GM19240 (cell line): ENCODE measurements around the gene PFKFB4.
"Not testable (repeated sequence)": the region's sequence is repeated elsewhere in the genome, so short reads cannot be mapped to it uniquely, and the experiment has no call there.

Experiments
- DNase-seq: peaks from one replicate; pipeline ENCODE4 v3.0.0; 2011; ENCODE audit warnings: low spot score; ENCODE audit not compliant: insufficient read length

PFKFB4 gene

DNA sequence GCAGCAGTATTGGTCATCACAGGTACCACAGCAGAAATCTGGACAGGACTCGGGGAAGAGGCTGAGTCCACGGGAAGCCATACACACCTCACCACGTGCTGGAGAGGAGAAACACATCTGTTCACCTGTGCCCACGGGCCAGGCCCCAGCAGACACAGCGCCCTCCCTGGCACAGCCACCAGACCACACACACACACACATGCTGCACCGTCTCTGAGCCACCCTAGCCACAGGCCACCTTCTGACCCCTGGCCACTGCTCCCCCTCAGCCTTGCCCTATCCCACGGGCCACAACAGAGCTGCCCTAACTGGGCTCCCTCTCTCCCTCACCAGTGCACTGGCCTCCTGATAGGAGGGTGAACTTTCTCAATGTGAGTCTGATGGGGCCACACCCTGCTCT, 55.4 kb downstream of the PFKFB4 start:
- no peak for DNase-seq

DNA sequence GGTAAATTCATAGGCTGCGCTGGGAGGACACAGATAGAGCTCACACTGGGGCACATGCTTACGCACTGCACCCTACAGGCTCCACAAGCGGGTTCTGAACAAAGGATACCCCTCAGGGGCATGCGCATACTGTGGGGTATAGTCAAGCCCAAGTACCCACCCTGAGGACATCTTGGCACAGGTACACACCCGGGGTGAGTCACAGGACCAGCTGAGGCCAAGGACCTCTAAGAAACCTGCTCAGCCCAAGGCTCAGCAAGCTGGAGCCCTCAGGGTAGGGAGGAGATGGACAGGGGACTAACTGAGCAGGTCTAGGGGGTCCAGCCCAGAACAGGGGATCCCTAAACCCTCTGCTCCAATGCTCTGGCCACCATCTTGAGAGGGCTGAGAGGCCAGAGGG, 55.9 kb downstream of the PFKFB4 start:
- DNase-seq, result no peak

DNA sequence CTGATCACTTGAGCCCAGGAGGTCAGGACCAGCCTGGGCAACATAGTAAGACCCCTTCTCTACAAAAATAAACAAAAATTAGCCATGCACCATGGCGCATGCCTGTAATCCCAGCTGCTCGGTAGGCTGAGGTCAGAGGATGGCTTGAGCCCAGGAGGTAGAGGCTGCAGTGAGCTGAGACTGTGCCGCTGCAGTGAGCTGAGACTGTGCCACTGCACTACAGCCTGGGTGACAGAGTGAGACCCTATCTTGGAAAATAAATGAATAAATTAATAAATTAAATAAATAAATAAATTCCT, 63.5 kb downstream of the PFKFB4 start:
- DNase-seq, result no peak

DNA sequence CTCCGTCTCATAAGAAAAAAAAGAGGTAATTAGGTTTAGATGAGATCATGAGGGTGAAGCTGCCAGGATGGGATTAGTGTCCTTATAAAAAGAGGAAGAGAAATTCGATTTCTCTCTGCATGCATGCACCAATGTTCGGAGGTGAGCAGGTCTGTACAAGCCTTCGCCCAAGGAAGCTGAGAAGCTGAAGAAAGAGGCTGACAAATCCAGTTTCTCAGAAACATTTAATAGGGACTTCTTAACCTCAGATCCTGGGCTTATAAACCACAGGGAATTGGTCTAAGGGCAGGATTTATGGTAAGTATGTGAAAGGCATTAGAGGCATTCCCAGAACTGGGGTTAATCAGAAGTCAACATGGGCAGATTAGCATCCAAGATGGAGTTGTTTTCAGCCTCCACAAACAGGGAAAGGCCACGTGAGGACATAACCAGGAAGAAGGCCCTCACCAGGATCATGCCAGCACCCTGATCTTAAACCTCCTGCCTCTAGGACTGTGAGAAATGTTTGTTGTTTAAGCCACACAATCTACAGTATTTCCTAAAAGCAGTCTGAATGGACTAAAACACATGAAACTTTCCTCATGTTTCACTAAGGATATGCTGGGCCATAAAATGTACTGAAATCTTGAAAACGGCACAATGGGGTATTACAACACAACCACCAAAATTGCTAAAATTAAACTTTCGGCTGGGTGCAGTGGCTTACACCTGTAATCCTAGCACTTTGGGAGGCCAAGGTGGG, 64.0 kb downstream of the PFKFB4 start:
- DNase-seq, result no peak

DNA sequence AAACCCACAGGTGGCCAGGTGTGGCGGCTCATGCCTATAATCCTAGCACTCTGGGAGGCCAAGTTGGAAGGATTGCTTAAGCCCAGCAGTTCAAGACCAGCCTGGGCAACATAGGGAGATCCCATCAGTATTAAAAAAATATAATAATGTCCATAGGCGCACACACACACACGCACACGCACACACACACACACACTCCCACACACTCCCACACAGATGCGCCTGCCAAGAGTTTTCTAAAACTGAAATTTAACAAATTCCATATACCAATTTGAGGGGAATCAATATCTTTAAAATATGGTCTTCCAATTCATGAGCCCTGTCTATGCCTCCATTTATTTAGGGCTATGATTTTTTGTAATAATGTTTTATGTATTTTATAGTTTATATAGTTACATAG, 69.7 kb downstream of the PFKFB4 start:
- no peak for DNase-seq

DNA sequence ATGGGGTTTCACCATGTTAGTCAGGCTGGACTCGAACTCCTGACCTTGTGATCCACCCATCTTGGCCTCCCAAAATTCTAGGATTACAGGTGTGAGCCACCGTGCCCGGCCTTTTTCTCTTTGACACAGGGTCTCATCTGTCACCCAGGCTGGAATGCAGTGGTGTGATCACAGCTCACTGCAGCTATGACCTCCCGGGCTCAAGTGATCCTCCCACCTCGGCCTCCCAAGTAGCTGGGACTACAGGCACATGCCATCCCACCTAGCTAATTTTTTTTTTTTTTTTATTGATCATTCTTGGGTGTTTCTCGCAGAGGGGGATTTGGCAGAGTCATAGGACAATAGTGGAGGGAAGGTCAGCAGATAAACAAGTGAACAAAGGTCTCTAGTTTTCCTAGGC, 73.8 kb downstream of the PFKFB4 start:
- DNase-seq, result not testable (repeated sequence)

DNA sequence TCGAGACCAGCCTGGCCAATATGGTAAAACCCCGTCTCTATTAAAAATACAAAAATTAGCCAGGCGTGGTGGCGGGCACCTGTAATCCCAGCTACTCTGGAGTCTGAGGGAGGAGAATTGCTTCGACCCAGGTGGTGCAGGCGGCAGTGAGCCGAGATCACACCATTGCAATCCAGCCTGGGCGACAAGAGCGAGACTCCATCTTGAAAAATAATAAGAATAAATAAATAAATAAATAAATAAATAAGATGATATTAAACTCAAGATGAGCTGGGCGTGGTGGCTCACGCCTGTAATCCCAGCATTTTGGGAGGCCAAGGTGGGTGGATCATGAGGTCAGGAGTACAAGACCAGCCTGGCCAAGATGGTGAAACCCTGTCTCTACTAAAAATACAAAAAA, 75.7 kb downstream of the PFKFB4 start:
- not testable (repeated sequence) for DNase-seq

DNA sequence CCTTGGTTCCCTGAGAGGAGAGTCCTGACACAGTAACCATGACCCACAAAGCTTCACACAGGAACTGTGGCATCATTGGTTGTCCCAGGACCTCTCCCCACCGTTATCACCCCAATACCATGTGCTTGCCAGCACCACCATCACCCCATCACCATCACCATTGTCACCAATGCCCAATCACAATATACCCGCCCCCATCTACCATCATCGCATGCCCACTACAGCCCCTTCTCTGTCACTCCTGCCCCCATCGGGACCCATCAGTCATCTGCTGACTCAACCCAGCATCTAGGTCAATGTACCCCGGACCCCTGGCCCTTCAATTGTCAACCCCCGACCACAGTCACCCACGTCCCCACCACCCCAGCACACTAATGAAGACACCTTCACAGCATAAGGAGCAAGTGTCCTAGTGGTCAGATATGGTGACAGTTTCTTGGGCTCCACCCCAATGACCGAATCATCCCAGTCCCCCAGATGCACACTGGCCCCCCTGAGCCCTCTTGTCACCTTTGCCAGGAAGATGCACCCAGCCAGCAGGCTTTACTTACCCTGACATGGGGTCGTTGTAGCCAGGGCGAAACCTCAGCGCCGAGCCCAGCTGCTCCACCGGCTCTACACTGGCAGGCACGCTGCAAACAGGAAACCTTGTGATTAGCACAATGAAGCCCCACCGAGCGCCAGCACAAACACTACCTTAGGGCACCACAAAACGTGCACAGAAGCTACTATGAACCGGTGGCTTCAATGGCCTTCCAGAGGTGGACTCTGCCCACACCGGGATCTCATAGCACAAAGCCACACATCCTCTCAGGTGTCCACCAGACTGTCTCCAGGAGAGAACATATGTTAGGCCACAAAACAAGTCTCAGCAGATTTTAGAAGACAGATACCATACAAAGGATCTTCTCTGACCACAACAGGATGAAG, 77.7 kb downstream of the PFKFB4 start:
- no peak for DNase-seq

DNA sequence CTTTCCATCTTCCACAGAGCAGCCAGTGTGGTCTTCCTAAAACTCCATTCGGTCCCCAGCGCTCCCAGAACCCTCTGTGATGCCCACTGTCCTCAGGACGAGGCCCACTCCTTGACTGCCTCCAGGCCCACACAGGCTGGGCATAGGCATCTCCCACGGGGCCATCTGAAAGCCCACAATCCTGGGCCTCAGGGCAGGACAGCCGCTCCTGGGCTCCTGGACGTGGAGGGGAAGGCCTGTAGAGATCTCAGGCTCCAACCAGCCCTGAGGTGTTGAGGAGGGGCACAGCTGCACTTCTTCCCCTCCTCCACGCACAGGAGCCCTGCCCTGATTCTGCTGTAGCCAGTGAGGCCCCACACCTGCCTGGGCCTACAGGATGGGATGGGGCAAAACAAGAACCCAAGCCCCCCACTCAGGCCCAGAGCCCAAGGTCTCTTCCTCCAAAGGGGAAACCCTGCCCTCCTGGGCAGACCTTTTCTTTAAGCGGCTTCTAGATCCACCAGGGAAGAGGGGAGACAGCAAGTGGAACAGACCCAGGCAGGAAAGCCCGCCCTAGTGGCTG, 78.6 kb downstream of the PFKFB4 start:
- DNase-seq, result no peak

DNA sequence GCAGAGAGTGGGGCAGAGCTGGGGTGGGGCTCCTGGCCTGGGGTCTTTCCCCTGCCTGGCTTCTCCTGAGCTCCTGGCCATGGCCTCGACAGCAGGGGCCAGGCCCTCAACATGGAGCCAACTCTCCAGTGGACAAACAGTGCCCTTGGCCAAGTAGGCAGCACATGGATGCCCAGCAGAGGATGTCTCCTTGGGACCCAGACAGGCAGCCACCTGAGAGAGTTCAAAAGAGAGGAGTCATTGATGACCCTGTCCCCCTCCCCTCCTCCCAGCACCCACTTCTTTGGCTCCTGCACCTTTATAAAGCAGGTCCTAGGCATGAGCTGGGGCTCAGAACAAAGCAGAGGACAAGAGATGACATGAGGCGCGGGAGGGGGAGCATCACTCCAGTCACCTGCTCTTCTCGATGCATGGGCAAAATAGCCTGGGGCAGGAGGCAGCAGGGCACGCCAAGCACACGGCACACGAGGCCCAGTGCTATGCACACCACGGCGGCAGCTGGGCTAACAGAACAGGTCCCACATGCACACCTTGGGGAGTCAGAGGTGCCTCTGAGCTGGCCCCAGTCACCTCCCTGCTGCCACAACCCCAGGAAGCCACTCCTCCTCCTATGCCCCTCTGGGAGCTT, 80.1 kb downstream of the PFKFB4 start:
- DNase-seq, result no peak

DNA sequence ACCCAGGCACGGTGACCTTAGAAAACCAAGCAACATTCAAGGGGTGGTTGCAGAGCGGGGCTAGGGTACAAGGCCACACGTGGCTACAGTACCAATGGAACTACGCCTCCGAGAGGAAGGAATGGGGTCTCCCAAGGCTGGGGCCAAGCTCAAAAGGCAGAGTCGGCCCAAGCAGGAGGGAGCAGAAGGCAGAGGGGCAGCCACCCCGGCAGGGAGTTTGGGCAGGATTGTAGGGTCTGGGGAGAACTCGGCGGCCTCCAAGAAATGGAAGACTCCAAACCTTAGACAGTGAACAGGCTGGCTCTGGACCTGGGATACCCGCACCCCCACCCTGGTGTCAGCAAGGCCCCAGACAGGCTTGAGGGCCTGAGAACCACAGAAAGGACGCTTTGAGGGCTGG, 81.4 kb downstream of the PFKFB4 start:
- DNase-seq, result no peak

DNA sequence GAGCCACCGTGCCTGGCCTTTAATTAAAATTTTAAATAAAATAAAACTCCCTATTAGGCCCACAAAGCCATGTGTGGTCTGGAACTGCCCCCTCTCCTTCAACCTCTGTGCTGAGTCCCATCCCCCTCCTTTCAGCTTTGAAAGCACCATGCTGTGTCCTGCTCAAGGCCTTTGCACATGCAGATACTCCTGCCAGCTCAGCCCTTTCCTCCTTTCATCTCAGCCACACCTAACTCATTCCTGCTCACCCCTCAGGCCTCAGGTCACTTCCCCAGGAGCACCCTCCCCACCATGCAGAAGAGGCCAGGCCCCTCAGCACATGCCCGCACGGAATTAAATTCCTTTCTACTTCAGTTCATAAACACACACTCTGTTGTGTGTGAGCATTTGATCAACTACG, 82.0 kb downstream of the PFKFB4 start:
- DNase-seq, result no peak

DNA sequence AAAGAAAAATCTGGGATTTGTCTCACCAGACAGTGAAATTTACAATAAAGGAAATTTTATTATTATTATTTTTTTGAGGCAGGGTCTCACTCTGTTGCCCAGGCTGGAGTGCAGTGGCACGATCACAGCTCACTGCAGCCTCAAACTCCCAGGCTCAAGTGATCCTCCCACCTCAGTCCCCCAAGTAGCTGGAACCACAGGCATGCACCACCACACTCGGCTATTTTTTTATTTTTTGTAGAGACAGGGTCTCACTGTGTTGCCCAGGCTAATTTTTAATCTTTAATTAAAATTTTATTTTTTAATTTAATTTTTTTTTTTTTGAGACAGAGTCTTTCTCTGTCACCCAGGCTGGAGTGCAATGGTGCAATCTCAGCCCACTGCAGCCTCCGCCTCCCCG, 82.6 kb downstream of the PFKFB4 start:
- not testable (repeated sequence) for DNase-seq

DNA sequence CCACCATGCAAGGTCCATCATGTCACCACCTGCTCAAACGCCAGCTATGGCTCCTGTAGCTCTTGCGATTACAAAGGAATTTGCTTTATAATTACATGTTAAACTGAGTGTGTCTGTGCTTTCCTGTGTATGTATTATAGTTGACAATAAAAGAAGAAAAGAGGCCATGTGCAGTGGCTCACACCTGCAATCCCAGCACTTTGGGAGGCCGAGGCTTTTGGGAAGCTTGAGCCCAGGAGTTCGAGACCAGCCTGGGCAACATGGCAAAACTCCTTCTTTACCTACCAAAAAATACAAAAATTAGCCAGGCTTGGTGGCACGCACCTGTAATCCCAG, 83.0 kb downstream of the PFKFB4 start:
- DNase-seq, result no peak

DNA sequence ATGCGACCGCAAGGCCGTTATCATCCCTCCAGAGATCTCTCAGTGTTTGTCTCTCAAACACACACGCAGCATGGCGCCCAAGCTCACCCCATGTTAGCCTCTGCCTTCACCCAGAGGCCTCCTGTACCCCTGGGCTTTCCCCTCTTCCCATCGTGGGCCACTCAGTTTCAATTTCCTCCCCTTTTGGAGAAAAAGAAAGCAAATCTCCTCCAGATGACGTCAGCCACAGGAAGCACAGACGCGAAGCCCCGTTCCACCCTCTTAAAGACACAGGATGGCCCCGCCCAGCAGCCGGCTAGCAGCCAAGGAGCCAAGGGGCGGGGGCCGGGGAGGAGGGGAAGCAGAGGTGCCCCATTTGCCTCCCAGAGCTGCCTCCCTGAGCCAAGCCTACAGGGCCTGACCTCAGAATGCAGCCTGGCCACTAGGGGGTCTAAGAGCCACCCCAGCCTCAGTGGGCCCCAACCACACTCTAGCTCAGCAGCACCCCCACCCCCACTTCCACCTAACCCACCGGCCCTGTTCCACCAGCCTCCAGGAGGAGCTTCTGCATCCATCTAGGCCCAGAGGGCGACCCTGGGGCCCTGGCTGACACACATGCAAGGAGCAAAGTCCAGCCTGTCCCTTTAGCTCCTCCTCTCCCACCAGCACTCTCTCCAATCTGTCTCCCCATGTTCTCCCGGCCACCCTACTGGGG, 83.5 kb downstream of the PFKFB4 start:
- peak; percentile 91 for DNase-seq

DNA sequence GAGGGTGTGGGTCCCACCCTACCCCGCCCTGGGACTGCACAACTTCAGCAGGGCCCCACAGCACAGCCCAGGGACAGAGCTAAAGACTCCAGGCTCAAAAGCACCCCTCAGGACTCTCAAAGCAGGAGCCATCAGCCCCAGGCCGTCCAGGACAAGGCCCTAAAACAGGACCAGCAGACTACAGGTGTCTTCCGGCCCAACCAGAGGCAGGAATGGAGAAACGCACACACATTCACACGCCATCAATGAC, 84.0 kb downstream of the PFKFB4 start:
- no peak for DNase-seq

DNA sequence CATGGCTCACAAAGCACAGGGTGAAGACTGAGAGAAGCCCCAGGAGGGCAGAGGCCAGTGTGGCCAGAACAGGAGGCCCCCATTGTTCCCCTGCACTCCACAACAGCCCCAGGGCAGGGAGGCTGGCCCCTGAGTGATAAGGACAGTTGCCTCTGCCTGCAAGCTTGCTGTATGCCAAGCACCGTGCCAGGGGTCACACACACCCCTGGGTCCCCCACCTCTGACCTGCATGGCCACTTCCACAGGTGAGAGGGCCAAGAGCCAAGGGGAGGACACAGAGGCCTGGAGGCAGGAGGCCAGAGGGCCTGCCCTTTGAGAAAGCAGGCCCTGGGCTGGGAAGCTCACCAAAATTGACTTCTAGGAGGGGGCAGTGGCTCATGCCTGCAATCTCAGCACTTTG, 86.3 kb downstream of the PFKFB4 start:
- DNase-seq, result no peak

DNA sequence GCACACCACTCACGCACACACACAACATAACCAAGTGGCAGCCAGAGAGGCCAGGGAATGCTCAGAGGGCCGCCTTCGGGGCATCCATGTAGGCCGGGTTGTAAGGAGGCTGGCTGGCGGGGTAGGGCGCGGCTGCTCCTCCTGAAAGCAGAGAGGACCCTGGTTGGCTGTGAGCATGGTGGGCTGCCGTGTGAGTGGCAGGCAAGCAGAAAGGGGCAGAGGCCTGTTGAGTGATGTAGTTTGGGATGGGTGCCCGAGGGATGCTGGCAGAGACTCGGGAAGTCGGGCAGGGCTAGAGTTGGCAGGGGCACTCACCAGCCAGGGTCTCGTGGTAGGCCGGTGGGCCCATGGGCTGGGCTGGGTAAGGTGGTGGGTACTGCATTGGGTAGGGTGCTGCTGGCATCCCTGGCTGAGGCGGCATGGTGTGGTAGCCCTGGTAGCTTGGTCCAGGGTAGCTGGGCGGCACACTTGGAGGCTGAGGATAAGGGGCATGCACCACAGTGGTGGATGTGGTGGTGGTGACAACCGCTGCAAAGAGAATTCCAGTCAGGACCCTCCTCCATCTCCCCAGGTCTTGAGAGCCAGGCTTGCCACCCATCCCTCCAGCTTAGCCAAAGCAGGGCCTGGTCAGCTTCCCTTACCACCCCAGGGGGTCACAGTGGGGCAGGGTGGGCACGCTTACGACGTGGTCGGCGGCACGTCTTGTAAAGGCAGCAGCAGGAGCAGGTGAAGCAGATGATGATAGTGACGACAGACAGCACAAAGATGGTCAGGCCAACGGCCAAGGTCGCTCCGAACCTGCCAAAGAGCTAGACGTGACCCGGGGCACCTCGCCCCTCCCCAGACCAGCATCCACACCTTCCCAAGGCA, 87.3 kb downstream of the PFKFB4 start:
- DNase-seq, result no peak

DNA sequence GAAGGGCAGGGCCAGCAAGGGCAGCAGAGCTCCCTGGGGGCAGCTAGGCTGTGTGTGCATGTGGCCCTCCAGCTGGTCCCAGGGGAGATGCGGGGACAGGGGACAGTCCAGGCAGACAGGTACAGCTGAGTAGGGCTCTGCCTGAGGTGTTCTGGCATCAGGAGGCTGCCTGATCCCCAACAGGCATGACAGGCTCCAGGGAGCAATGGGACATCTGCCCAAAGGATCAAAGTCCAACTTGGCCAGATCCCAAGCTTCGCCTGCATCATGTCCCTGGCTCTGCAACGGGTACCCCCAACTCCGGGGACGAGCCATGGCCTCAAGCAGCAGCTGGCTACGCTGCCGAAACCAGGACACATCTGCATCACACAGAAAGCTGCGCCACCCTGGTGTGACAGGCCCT, 88.3 kb downstream of the PFKFB4 start:
- DNase-seq, result no peak
